Endothelial cell of umbilical vein (primary cell): ENCODE measurements around the gene NT5DC1. TPM values are rescaled to one million over a fixed set of nuclear protein-coding genes. Genes with fewer than 3 reads are reported as not detected.

Experiments
- BruUV-seq: library from RNA; stranded (reverse); fragments of 400-500 nt; replicated peaks from 2 replicates; lab custom pipeline; 2021; lab: Mats Ljungman, UMichigan
- CTCF ChIA-PET: fragments of 300-600, 350-600 bp; sonication (Branson Sonifier 250); formaldehyde crosslinking; loops from one replicate; lab custom pipeline; 2021; ENCODE audit warnings: antibody characterized with exemption, inconsistent platforms; lab: Charles Lee
- POLR2A ChIA-PET: fragments of 300-600, 350-600 bp; sonication (Branson Sonifier 250); formaldehyde crosslinking; loops from one replicate; lab custom pipeline; 2021; ENCODE audit warnings: antibody characterized with exemption, inconsistent platforms; lab: Charles Lee
- DNase-seq: peaks from one replicate; pipeline ENCODE4 v3.0.0-alpha.2; 2011; ENCODE audit warnings: low read depth, low spot score
- FAIRE-seq: peaks from 2 replicates; lab custom pipeline; 2011; peaks lifted over from hg19 to GRCh38; lab: Jason Lieb, UNC
- H2AFZ ChIP-seq: 2 replicates; pipeline ENCODE4 v1.6.0; 2012; ENCODE audit warnings: low read depth, low read length, control low read depth, inconsistent platforms
- H3K27ac ChIP-seq: 2 replicates; pipeline ENCODE4 v1.5.1; 2011; ENCODE audit warnings: low read depth, mild to moderate bottlenecking, control low read depth, low read length, moderate library complexity; ENCODE audit not compliant: insufficient read depth
- H3K27me3 ChIP-seq, 2 experiments: 2 replicates each; pipeline versions ENCODE4 v1.6.0 to v1.6.1; 2011; ENCODE audit warnings: low read length in 2 of 2, mixed read lengths in 1 of 2; ENCODE audit not compliant: control insufficient read depth in 2 of 2, insufficient read depth in 2 of 2
- H3K36me3 ChIP-seq, 2 experiments: 2 replicates in 1 of 2; 3 replicates in 1 of 2; pipeline ENCODE4 v1.5.1; 2011; ENCODE audit warnings: low read length in 2 of 2, mild to moderate bottlenecking in 1 of 2, moderate library complexity in 1 of 2; ENCODE audit not compliant: control insufficient read depth in 2 of 2, insufficient read depth in 2 of 2; ENCODE audit errors: extremely low read depth in 1 of 2
- H3K4me1 ChIP-seq: 3 replicates; pipeline ENCODE4 v1.5.1; 2011; ENCODE audit warnings: mild to moderate bottlenecking, low read length; ENCODE audit not compliant: control insufficient read depth, insufficient read depth; ENCODE audit errors: extremely low read depth
- H3K4me2 ChIP-seq: 2 replicates; pipeline ENCODE4 v1.6.1; 2011; ENCODE audit warnings: low read length, control low read depth, mixed read lengths; ENCODE audit not compliant: insufficient read depth
- H3K4me3 ChIP-seq, 3 experiments: fragments of 200-600 bp in 1 of 3; sonication (generic), shearing (Covaris generic) in 1 of 3; replicated peaks in 1 of 3; 2 replicates each; pipeline ENCODE4 v1.5.1; 2011 to 2016; ENCODE audit warnings: control low read depth in 3 of 3, low read length in 3 of 3, mild to moderate bottlenecking in 2 of 3, inconsistent platforms in 1 of 3, low read depth in 1 of 3, moderate library complexity in 1 of 3; ENCODE audit not compliant: insufficient read depth in 1 of 3
- H3K79me2 ChIP-seq: 2 replicates; pipeline ENCODE4 v1.6.0; 2012; ENCODE audit warnings: low read length, inconsistent platforms; ENCODE audit not compliant: control insufficient read depth, insufficient read depth
- H3K9ac ChIP-seq: replicated peaks from 2 replicates; pipeline ENCODE3; 2011; ENCODE audit warnings: low read length, control low read depth; ENCODE audit not compliant: insufficient read depth; ENCODE audit errors: extremely low read depth
- H3K9me1 ChIP-seq: replicated peaks from 3 replicates; pipeline ENCODE4 v1.6.0; 2011; ENCODE audit warnings: mild to moderate bottlenecking, low read length; ENCODE audit not compliant: control insufficient read depth, insufficient read depth; ENCODE audit errors: extremely low read depth
- H3K9me3 ChIP-seq: replicated peaks from 2 replicates; pipeline ENCODE4 v1.5.1; 2012; ENCODE audit warnings: low read length, inconsistent platforms; ENCODE audit not compliant: control insufficient read depth, insufficient read depth
- H4K20me1 ChIP-seq: replicated peaks from 2 replicates; pipeline ENCODE3; 2011; ENCODE audit warnings: mild to moderate bottlenecking, low read length; ENCODE audit not compliant: control insufficient read depth, insufficient read depth; ENCODE audit errors: extremely low read depth
- CTCF ChIP-seq, 2 donors: IDR thresholded peaks; 1 replicate in 1 of 2; 2 replicates in 1 of 2; pipeline ENCODE4 v1.5.1; 2011; ENCODE audit warnings: low read length in 2 of 2, mild to moderate bottlenecking in 2 of 2, moderate library complexity in 2 of 2, control low read depth in 1 of 2, inconsistent platforms in 1 of 2, low read depth in 1 of 2; ENCODE audit not compliant: insufficient read depth in 1 of 2; ENCODE audit errors: extremely low read depth in 1 of 2
- EZH2 ChIP-seq: IDR thresholded peaks from 2 replicates; pipeline ENCODE4 v1.6.1; 2012; ENCODE audit warnings: borderline replicate concordance, low read depth, mild to moderate bottlenecking, moderate library complexity, low read length, inconsistent platforms; ENCODE audit not compliant: severe bottlenecking
- FOS ChIP-seq: IDR thresholded peaks from 2 replicates; pipeline ENCODE4 v1.6.1; 2011; ENCODE audit warnings: mild to moderate bottlenecking, low read length, moderate library complexity, borderline replicate concordance; ENCODE audit not compliant: insufficient read depth
- GATA2 ChIP-seq: IDR thresholded peaks from 2 replicates; pipeline ENCODE4 v1.7.0; 2011; ENCODE audit warnings: low read depth, mild to moderate bottlenecking, moderate library complexity, mixed read lengths, low read length; ENCODE audit not compliant: insufficient read length, insufficient read depth
- JUN ChIP-seq: IDR thresholded peaks from 2 replicates; pipeline ENCODE4 v1.6.1; 2011; ENCODE audit warnings: borderline replicate concordance, low read depth; ENCODE audit not compliant: insufficient read length, insufficient read depth
- MAX ChIP-seq: IDR thresholded peaks from 2 replicates; pipeline ENCODE4 v1.6.1; 2011; ENCODE audit not compliant: insufficient read depth, insufficient read length
- MYC ChIP-seq: IDR thresholded peaks from one replicate; pipeline ENCODE4 v1.6.1; 2011; ENCODE audit warnings: mild to moderate bottlenecking, low read depth, low read length
- POLR2A ChIP-seq: IDR thresholded peaks from 2 replicates; pipeline ENCODE4 v1.6.1; 2012; ENCODE audit warnings: low read depth, mild to moderate bottlenecking, control low read depth, low read length
- POLR2AphosphoS5 ChIP-seq: IDR thresholded peaks from 2 replicates; pipeline ENCODE4 v1.6.1; 2012; ENCODE audit warnings: low read depth, mild to moderate bottlenecking, control low read depth, low read length, moderate library complexity; ENCODE audit not compliant: insufficient read depth
- dilution Hi-C: fragments of 300-500 bp; cut with MboI; formaldehyde crosslinking; loops from one replicate; pipeline ENCODE4 v1.15.0; 2019; ENCODE audit warnings: low sequenced_read_pairs; ENCODE audit not compliant: extremely low pct_ligation_motif_present
- intact Hi-C: fragments of 100-400 bp; cut with micrococcal nuclease; formaldehyde crosslinking; loops from one replicate; pipeline ENCODE4 v1.10.0; 2022
- polyA plus RNA-seq, 4 experiments: library from polyadenylated mRNA; depleted of rRNA in 3 of 4; stranded (reverse) in 3 of 4; unstranded in 1 of 4; fragments of >200 nt; gene quantifications; 2 replicates each; pipeline versions ENCODE4 v1.2.1 to v1.2.3, GENCODE V29; 2011 to 2012; ENCODE audit warnings: missing spikeins in 1 of 4
- total RNA-seq: library from RNA; stranded (reverse); gene quantifications from 2 replicates; pipeline ENCODE4 v1.2.3, GENCODE V29; 2021

The NT5DC1 gene
- total and polyA plus RNA-seq, 2 donors (not counting 3 experiments of a cell fraction or from before 2014, with no cell fraction given): 11.3 to 24.3 TPM

GRCh38 chr6:116168148-116168547 is 67.5 kb downstream of the NT5DC1 start:
- H3K79me2 ChIP-seq: no peaks in the 10 kb centered on the region
- BruUV-seq: no TSS peak
- no peaks in the 10 kb centered on the region for H4K20me1 ChIP-seq
- H3K36me3 ChIP-seq: no peaks in the 10 kb centered on the region
- no peaks in the 10 kb centered on the region for H3K27me3 ChIP-seq
- dilution Hi-C loops (no loop called here), intact Hi-C loops (no loop called here)
- H3K27ac ChIP-seq: no peak overlapping the region
- no peak overlapping the region for H3K4me2 ChIP-seq
- no peaks in the 10 kb centered on the region for H3K9me3 ChIP-seq
- H3K9ac ChIP-seq: no peak overlapping the region
- H2AFZ ChIP-seq: no peak overlapping the region
- TF ChIP-seq GATA2: no peak
- TF ChIP-seq EZH2: no peak
- TF ChIP-seq POLR2A: no peak
- TF ChIP-seq JUN: no peak
- no peak for TF ChIP-seq CTCF (IDR thresholded peaks at IDR 0.05; ENCODE audit: extremely low read depth in 1 of 2, insufficient read depth in 1 of 2, low read depth in 1 of 2, low read length in 2 of 2)
- no peak for TF ChIP-seq POLR2AphosphoS5
- no peak for TF ChIP-seq MYC
- TF ChIP-seq MAX: no peak
- TF ChIP-seq FOS: no peak
- DNase-seq (no peak), FAIRE-seq (no peak)
- no peaks in the 10 kb centered on the region for H3K9me1 ChIP-seq
- no peak overlapping the region for H3K4me3 ChIP-seq
- ChIA-PET POLR2A (no interaction called here), CTCF (interaction anchor here (1.9 kb wide), 1 partner anchor 50 kb away, joined by 5 read pairs; no protein-coding TSS in a partner anchor)
- no peaks in the 10 kb centered on the region for H3K4me1 ChIP-seq
